ENCODE results near the gene APH1A.
A peak's percentile ranks its signal among the peaks of the same experiment; 100 is the strongest.

APH1A gene

DNA sequence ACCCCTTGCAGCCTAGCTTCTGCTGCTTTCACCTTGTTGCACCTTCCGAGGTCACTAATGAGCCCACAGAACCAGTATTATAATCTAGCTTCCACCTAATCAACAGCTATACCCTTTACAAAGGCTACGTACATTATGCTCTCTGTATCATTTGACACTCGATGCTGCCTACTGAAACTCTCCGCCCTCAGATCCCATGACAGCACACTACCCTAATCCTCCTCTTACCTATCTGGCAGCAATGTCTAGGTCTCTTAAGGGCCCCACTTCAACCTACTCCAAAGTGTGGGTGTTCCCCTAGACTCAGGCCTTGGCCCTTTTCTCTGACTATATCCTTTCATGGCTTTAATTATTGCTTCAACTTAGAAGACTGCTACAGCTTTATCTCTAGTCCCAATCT, 20.0 kb upstream of the APH1A start:
- no peak for ATAC-seq (ENCODE audit: low read depth)
- TF ChIP-seq, protein P1, sequence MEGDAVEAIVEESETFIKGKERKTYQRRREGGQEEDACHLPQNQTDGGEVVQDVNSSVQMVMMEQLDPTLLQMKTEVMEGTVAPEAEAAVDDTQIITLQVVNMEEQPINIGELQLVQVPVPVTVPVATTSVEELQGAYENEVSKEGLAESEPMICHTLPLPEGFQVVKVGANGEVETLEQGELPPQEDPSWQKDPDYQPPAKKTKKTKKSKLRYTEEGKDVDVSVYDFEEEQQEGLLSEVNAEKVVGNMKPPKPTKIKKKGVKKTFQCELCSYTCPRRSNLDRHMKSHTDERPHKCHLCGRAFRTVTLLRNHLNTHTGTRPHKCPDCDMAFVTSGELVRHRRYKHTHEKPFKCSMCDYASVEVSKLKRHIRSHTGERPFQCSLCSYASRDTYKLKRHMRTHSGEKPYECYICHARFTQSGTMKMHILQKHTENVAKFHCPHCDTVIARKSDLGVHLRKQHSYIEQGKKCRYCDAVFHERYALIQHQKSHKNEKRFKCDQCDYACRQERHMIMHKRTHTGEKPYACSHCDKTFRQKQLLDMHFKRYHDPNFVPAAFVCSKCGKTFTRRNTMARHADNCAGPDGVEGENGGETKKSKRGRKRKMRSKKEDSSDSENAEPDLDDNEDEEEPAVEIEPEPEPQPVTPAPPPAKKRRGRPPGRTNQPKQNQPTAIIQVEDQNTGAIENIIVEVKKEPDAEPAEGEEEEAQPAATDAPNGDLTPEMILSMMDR (IDR thresholded peaks at IDR 0.05; ENCODE audit: poor library complexity, severe bottlenecking), result no peak
- H3K27me3 ChIP-seq (ENCODE audit: insufficient read depth, poor library complexity, severe bottlenecking), result no peaks in the 10 kb centered on the region
- peaks cover 5% of the 10 kb centered on the region for H3K4me1 ChIP-seq (ENCODE audit: insufficient read depth, poor library complexity, severe bottlenecking)
- no peak overlapping the region for H3K27ac ChIP-seq (ENCODE audit: poor library complexity, severe bottlenecking)
- H3K4me3 ChIP-seq (ENCODE audit: severe bottlenecking), result no peak overlapping the region
- DNase-seq (ENCODE audit: low spot score), result no peak
- no peaks in the 10 kb centered on the region for H3K36me3 ChIP-seq (ENCODE audit: low read depth)
- no peaks in the 10 kb centered on the region for H3K9me3 ChIP-seq (ENCODE audit: severe bottlenecking)

DNA sequence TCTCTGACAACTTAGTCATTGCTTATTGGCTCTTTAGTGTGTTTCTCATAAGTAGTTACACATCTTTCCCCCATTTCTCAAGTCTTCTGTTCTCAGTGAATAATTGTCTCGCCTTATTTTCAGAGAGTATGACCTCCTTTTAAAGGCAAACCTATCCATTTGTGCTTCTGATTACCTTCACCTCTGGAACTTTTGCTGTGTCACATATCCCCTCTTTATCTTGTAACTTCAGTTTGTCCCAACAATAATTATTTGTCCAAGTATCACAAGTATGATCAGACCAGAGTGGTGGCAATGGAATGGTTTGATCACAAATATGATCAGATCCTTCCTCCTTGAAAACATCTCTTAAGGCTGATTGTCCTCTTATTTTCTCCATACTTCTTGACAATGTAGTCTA, 19.6 kb upstream of the APH1A start:
- ATAC-seq (ENCODE audit: low read depth), result no peak
- DNase-seq (ENCODE audit: low spot score), result no peak
- no peaks in the 10 kb centered on the region for H3K9me3 ChIP-seq (ENCODE audit: severe bottlenecking)
- TF ChIP-seq, protein P1 (IDR thresholded peaks at IDR 0.05; ENCODE audit: poor library complexity, severe bottlenecking), result no peak
- H3K36me3 ChIP-seq (ENCODE audit: low read depth), result no peaks in the 10 kb centered on the region
- no peak overlapping the region for H3K27ac ChIP-seq (ENCODE audit: poor library complexity, severe bottlenecking)
- no peak overlapping the region for H3K4me3 ChIP-seq (ENCODE audit: severe bottlenecking)
- peaks cover 5% of the 10 kb centered on the region for H3K4me1 ChIP-seq (ENCODE audit: insufficient read depth, poor library complexity, severe bottlenecking)
- H3K27me3 ChIP-seq (ENCODE audit: insufficient read depth, poor library complexity, severe bottlenecking), result no peaks in the 10 kb centered on the region

DNA sequence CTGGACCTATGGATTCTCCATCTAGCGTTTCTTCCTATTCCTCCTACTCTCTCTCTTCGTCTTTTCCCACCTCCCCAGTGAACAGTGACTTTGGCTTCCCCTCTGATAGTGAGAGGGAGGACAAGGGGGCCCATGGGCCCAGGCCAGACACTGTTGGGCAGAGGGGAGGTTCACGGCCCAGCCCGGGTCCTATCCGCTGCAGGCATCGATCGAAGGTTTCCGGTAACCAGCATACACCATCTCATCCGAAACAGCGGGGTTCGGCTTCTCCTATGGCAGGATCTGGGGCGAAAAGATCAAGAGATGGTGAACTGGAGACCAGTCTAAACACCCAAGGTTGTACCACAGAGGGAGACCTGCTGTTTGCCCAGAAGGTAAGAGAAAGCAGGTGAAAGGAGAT, 14.4 kb upstream of the APH1A start:
- Histone ChIP-seq H3K27ac (ENCODE audit: poor library complexity, severe bottlenecking) (no peak overlapping the region), H3K4me3 (ENCODE audit: severe bottlenecking) (no peak overlapping the region), H3K36me3 (ENCODE audit: low read depth) (no peaks in the 10 kb centered on the region), H3K9me3 (ENCODE audit: severe bottlenecking) (no peaks in the 10 kb centered on the region), H3K27me3 (ENCODE audit: insufficient read depth, poor library complexity, severe bottlenecking) (no peaks in the 10 kb centered on the region), H3K4me1 (ENCODE audit: insufficient read depth, poor library complexity, severe bottlenecking) (peaks cover 6% of the 10 kb centered on the region)
- TF ChIP-seq, protein P1 (IDR thresholded peaks at IDR 0.05; ENCODE audit: poor library complexity, severe bottlenecking), result no peak
- no peak for DNase-seq (ENCODE audit: low spot score)
- ATAC-seq (ENCODE audit: low read depth), result no peak

DNA sequence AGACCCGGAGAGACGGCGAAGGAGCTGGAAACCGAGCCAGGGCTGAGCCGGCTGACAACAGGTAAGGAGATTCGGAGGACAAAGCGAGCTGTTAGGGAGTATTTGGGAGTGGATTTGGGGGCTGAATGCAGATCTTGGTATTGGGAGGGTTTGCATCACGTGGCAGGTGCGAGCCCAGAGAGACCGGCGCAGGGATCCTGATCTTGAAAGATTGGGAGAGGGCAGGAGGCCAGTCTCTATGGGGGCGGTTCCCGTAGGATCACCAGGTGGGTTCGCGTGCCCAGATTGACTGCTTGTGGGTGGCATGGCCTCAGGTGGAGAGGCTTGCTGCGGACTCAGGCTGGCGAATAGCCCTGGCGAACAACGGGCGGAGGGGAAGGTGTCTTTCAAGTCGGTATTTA, 13.7 kb upstream of the APH1A start:
- H3K27me3 ChIP-seq (ENCODE audit: insufficient read depth, poor library complexity, severe bottlenecking), result no peaks in the 10 kb centered on the region
- H3K4me1 ChIP-seq (ENCODE audit: insufficient read depth, poor library complexity, severe bottlenecking), result peaks cover 6% of the 10 kb centered on the region
- H3K36me3 ChIP-seq (ENCODE audit: low read depth), result no peaks in the 10 kb centered on the region
- TF ChIP-seq, protein P1 (IDR thresholded peaks at IDR 0.05; ENCODE audit: poor library complexity, severe bottlenecking), result no peak
- ATAC-seq (ENCODE audit: low read depth), result peak; percentile 4; the same call in 1 of the 3 replicates
- DNase-seq (ENCODE audit: low spot score), result no peak
- H3K4me3 ChIP-seq (ENCODE audit: severe bottlenecking), result peak overlapping the region; percentile 32
- H3K9me3 ChIP-seq (ENCODE audit: severe bottlenecking), result no peaks in the 10 kb centered on the region
- H3K27ac ChIP-seq (ENCODE audit: poor library complexity, severe bottlenecking), result no peak overlapping the region

DNA sequence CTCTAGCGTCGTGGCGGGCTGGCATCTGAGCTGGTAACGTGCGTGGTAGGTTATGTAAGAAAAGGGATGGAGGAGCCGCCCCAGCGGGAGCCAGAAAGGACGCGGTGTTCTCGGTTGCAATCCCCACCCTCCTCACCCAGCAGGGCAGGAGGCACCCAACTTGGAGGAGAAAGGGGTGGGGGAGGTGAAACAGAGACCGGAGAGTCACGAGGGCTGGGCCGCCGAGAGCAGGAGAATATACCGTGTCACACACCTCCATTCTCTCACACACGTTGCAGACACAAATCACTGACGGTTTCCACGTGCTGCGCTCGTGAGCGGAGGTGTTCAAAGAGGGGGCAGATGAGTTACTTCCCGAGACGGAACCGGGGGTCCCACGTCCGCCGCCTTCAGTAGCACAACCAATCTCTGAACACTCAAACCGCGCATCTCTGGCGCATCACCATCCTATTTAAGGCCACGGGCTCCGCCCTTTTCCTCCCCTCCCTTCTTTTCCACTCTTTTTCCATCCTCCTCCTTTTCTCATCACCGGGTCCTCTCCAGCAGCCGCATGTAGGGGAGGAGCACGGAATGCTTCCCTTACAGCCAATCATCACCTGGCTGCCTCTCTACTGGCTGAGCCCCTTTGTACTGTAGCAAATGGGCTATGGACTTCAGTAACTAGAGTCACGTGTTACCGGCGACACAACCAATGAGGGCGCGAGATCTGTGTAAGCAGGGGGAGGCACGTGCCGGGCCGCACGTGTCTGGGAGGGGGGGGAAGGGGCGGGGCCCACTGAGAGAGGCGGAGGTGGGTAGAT, 13.1 kb upstream of the APH1A start, which contains the start of gene CIART:
TSS of gene CIART (plus strand) at position 797 of the 800 bp plus-strand sequence. CDS start 714 bp downstream, outside the sequence.
- Histone ChIP-seq H3K9me3 (ENCODE audit: severe bottlenecking) (no peaks in the 10 kb centered on the region), H3K27ac (ENCODE audit: poor library complexity, severe bottlenecking) (peak within 1 kb of the TSS; percentile 61), H3K4me1 (ENCODE audit: insufficient read depth, poor library complexity, severe bottlenecking) (peaks cover 6% of the 10 kb centered on the region), H3K4me3 (ENCODE audit: severe bottlenecking) (peak within 1 kb of the TSS; percentile 32), H3K27me3 (ENCODE audit: insufficient read depth, poor library complexity, severe bottlenecking) (no peaks in the 10 kb centered on the region), H3K36me3 (ENCODE audit: low read depth) (no peaks in the 10 kb centered on the region)
- ATAC-seq (ENCODE audit: low read depth) (peak; percentile 95), DNase-seq (ENCODE audit: low spot score) (peak; percentile 93)
- TF ChIP-seq, protein P1 (IDR thresholded peaks at IDR 0.05; ENCODE audit: poor library complexity, severe bottlenecking), result no peak
